SK-N-SH (cell line): Measurements from ENCODE around the gene COL28A1. TPM values are rescaled to one million over a fixed set of nuclear protein-coding genes. Genes with fewer than 3 reads are reported as not detected.

Experiments used
- CTCF ChIA-PET: fragments of 300-600, 350-600 bp; formaldehyde crosslinking; extraction: SDS; loops from one replicate; lab custom pipeline; 2021; lab: Yijun Ruan, JAX
- POLR2A ChIA-PET: fragments of 350-600 bp; sonication (Branson Sonifier 250); formaldehyde crosslinking; extraction: SDS; loops from one replicate; lab custom pipeline; 2020; ENCODE audit warnings: antibody characterized with exemption, inconsistent platforms; lab: Yijun Ruan, JAX
- DNase-seq: peaks from one replicate; pipeline ENCODE4 v3.0.0; 2012
- H2AFZ ChIP-seq: fragments of 200-600 bp; sonication (generic); 2 replicates; pipeline ENCODE4 v1.8.1; 2016; ENCODE audit warnings: antibody characterized with exemption, mild to moderate bottlenecking, low read depth
- H3F3A ChIP-seq: fragments of 200-600 bp; sonication (generic); replicated peaks from 2 replicates; pipeline ENCODE3; 2016; ENCODE audit warnings: antibody characterized with exemption, mild to moderate bottlenecking; ENCODE audit not compliant: insufficient read depth
- H3K27ac ChIP-seq, 2 experiments: fragments of 200-500 bp in 1 of 2; fragments of 200-600 bp in 1 of 2; sonication (Bioruptor generic) in 1 of 2; sonication (generic), shearing (Covaris generic) in 1 of 2; 2 replicates each; pipeline versions ENCODE4 v1.5.1 to v1.6.1; 2014 to 2016; ENCODE audit warnings: low read depth in 2 of 2, inconsistent platforms in 1 of 2, low read length in 1 of 2, mild to moderate bottlenecking in 1 of 2, mixed read lengths in 1 of 2
- H3K27me3 ChIP-seq: fragments of 200-600 bp; sonication (generic), shearing (Covaris generic); 2 replicates; pipeline ENCODE4 v1.6.1; 2016; ENCODE audit warnings: mixed run types; ENCODE audit not compliant: insufficient read depth
- H3K36me3 ChIP-seq, 2 experiments: fragments of 200-500 bp in 1 of 2; fragments of 200-600 bp in 1 of 2; sonication (Bioruptor generic) in 1 of 2; sonication (generic) in 1 of 2; replicated peaks in 1 of 2; 2 replicates each; pipeline versions ENCODE3 to v1.5.1; 2014 to 2016; ENCODE audit warnings: low read length in 1 of 2, mild to moderate bottlenecking in 1 of 2; ENCODE audit not compliant: insufficient read depth in 2 of 2, control insufficient read depth in 1 of 2
- H3K4me1 ChIP-seq, 2 experiments: fragments of 200-500 bp in 1 of 2; fragments of 200-600 bp in 1 of 2; sonication (Bioruptor generic) in 1 of 2; sonication (generic), shearing (Covaris generic) in 1 of 2; 2 replicates each; pipeline versions ENCODE4 v1.5.1 to v1.6.1; 2014 to 2016; ENCODE audit warnings: low read depth in 1 of 2, low read length in 1 of 2, mixed run types in 1 of 2; ENCODE audit not compliant: insufficient read depth in 2 of 2, control insufficient read depth in 1 of 2
- H3K4me2 ChIP-seq: fragments of 200-600 bp; sonication (generic), shearing (Covaris generic); 2 replicates; pipeline ENCODE4 v1.6.1; 2017; ENCODE audit warnings: mixed run types
- H3K4me3 ChIP-seq, 2 experiments: fragments of 200-500 bp in 1 of 2; fragments of 200-600 bp in 1 of 2; sonication (Bioruptor generic) in 1 of 2; sonication (generic), shearing (Covaris generic) in 1 of 2; 2 replicates each; pipeline versions ENCODE4 v1.5.1 to v1.8.1; 2014 to 2016; ENCODE audit warnings: low read depth in 2 of 2, inconsistent platforms in 1 of 2, low read length in 1 of 2, mild to moderate bottlenecking in 1 of 2, mixed read lengths in 1 of 2, moderate library complexity in 1 of 2
- H3K79me2 ChIP-seq: fragments of 200-600 bp; sonication (generic); 2 replicates; pipeline ENCODE4 v1.8.1; 2017; ENCODE audit warnings: mild to moderate bottlenecking; ENCODE audit not compliant: insufficient read depth
- H3K9ac ChIP-seq: fragments of 200-600 bp; sonication (generic); 2 replicates; pipeline ENCODE4 v1.6.1; 2017; ENCODE audit warnings: mixed run types
- H3K9me2 ChIP-seq: fragments of 200-600 bp; sonication (generic); 2 replicates; pipeline ENCODE4 v1.6.1; 2017; ENCODE audit warnings: mixed run types
- H3K9me3 ChIP-seq: fragments of 200-600 bp; sonication (generic); 2 replicates; pipeline ENCODE4 v1.6.1; 2017; ENCODE audit warnings: mixed run types, mild to moderate bottlenecking, moderate library complexity
- H4K20me1 ChIP-seq: fragments of 200-600 bp; sonication (generic); 2 replicates; pipeline ENCODE4 v1.6.1; 2017; ENCODE audit warnings: mild to moderate bottlenecking, mixed run types; ENCODE audit not compliant: insufficient read depth
- CHD2 ChIP-seq: fragments of 150-350 bp; IDR thresholded peaks from 2 replicates; pipeline ENCODE4 v1.6.1; 2018; ENCODE audit warnings: low read length; ENCODE audit not compliant: partially characterized antibody
- ELF1 ChIP-seq: IDR thresholded peaks from 2 replicates; pipeline ENCODE4 v1.4.0; 2012
- FOXJ3 ChIP-seq: sonication (generic); formaldehyde crosslinking; IDR thresholded peaks from 2 replicates; pipeline ENCODE4 v1.5.1; 2020; ENCODE audit warnings: mild to moderate bottlenecking, missing genetic modification reagents
- GABPA ChIP-seq: IDR thresholded peaks from 2 replicates; pipeline ENCODE4 v1.4.0; 2012; ENCODE audit warnings: low read depth, mild to moderate bottlenecking
- MEF2A ChIP-seq: IDR thresholded peaks from 2 replicates; pipeline ENCODE4 v1.4.0; 2012; ENCODE audit warnings: low read depth, borderline replicate concordance
- NFIC ChIP-seq: IDR thresholded peaks from 2 replicates; pipeline ENCODE4 v1.4.0; 2012; ENCODE audit warnings: borderline replicate concordance
- POLR2AphosphoS5 ChIP-seq: IDR thresholded peaks from 2 replicates; pipeline ENCODE4 v1.6.1; 2012; ENCODE audit warnings: low read depth, low read length
- RAD21 ChIP-seq: IDR thresholded peaks from 2 replicates; pipeline ENCODE4 v1.6.1; 2012; ENCODE audit warnings: mild to moderate bottlenecking, low read length
- RCOR1 ChIP-seq: fragments of 150-350 bp; IDR thresholded peaks from 2 replicates; pipeline ENCODE4 v1.6.1; 2017; ENCODE audit warnings: antibody characterized with exemption, low read length
- RXRA ChIP-seq: IDR thresholded peaks from 2 replicates; pipeline ENCODE4 v1.4.0; 2012; ENCODE audit warnings: low read depth, mild to moderate bottlenecking, borderline replicate concordance
- SIN3A ChIP-seq: IDR thresholded peaks from 2 replicates; pipeline ENCODE4 v1.6.1; 2012; ENCODE audit warnings: low read depth, mild to moderate bottlenecking, low read length, moderate library complexity, borderline replicate concordance
- SMC3 ChIP-seq: IDR thresholded peaks from 2 replicates; pipeline ENCODE4 v1.6.1; 2012; ENCODE audit warnings: low read depth, low read length, improper control_type of control experiment
- TCF12 ChIP-seq: IDR thresholded peaks from 2 replicates; pipeline ENCODE4 v1.4.0; 2012
- TEAD4 ChIP-seq: IDR thresholded peaks from 2 replicates; pipeline ENCODE4 v1.4.0; 2012; ENCODE audit warnings: mild to moderate bottlenecking, borderline replicate concordance; ENCODE audit not compliant: insufficient read depth
- WGBS: methylation state at CpG from one replicate; pipeline ENCODE4 v1.1.6; 2017; ENCODE audit warnings: low lambda C conversion rate; 5-methylcytosine and 5-hydroxymethylcytosine counted together
- polyA plus RNA-seq, 3 experiments: library from polyadenylated mRNA; depleted of rRNA; stranded (reverse); fragments of >200 nt; gene quantifications; 2 replicates each; pipeline ENCODE4 v1.2.3, GENCODE V29; 2012
- TF ChIP-seq, protein P1 (sequence below): IDR thresholded peaks from 2 replicates; pipeline ENCODE4 v1.4.0; 2012; ENCODE audit warnings: low read depth, borderline replicate concordance
- TF ChIP-seq, protein P2 (sequence below): IDR thresholded peaks from 2 replicates; pipeline ENCODE4 v1.6.1; 2012; ENCODE audit warnings: mild to moderate bottlenecking, low read depth, low read length, moderate library complexity
- TF ChIP-seq, protein P3 (sequence below): IDR thresholded peaks from 2 replicates; pipeline ENCODE4 v1.4.0; 2012; ENCODE audit warnings: low read depth, borderline replicate concordance

COL28A1 gene
- polyA plus RNA-seq, 1 of the 3 experiments (the other 2 are of a cell fraction), result not detected

DNA sequence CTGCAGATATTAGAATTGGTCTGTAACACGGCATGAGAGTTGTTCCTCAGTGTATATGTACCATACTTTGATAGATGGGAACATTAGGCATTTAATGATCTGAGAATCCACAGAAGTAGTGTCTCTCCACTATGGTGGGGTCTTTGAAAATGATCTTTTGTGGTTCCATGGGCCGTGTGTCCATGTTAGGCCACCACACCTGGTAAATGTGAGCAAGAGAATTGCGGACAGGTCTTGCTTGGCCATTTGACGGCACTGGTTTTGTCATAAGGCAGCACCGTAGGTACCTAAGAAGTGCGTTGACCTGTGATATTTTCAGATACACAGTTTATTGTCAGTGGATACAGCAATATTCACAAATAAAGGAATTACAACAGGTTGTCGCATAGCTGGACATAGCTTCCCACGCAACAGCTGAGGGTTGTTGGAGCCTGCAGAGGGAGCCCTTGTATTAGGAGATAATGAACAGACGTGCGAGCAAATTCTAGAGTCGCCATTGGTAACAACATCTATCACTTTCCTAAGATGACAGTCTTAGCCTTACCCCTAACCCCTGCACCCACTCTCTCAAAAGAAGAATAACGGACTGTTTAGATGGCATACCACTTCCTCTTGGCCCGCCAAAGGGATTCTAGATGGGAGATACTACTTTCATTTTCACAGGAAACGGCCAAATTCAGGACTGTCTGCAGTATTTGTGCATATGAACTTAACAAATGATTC, 111.4 kb downstream of the COL28A1 start (continued):
- TF ChIP-seq CHD2, result peak; percentile 35

DNA sequence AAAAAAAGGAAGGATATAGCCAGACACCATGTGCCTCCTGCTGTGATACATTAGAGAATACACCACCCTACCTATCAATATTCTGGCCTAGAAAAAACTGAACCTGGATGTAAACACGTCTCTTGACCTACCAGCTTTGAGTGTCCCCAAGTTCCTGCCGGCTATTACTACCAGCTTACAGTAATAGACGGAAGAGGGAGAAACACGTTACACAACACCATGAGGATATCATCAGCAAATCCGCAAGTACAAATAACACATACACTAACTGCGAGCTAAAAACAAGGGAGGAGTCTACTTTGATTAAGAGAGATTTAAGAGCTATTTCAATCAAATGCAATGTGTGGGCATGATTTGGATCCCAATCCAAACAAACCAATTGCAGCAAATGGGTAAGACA, 113.0 kb downstream of the COL28A1 start:
- CTCF ChIA-PET, result interaction anchor here (0.5 to 4.9 kb wide), 10 partner anchors 8 to 873 kb away, joined by 3 to 62 read pairs (median 19); partner anchors contain the start of gene COL28A1

More for the DNA sequence above, 113.0 kb downstream of the COL28A1 start:
- no peaks in the 10 kb centered on the region for H3K9me3 ChIP-seq
- H3K79me2 ChIP-seq, result no peaks in the 10 kb centered on the region
- no peak for DNase-seq
- H2AFZ ChIP-seq, result no peak overlapping the region
- H3K27ac ChIP-seq, result no peak overlapping the region
- no peaks in the 10 kb centered on the region for H3K9me2 ChIP-seq
- TF ChIP-seq TCF12 (no peak), TEAD4 (no peak), FOXJ3 (no peak), RXRA (no peak), POLR2AphosphoS5 (no peak), ELF1 (no peak), MEF2A (no peak), GABPA (no peak), NFIC (no peak), RAD21 (no peak), RCOR1 (no peak), SIN3A (no peak), SMC3 (no peak)
- TF ChIP-seq, protein P1, sequence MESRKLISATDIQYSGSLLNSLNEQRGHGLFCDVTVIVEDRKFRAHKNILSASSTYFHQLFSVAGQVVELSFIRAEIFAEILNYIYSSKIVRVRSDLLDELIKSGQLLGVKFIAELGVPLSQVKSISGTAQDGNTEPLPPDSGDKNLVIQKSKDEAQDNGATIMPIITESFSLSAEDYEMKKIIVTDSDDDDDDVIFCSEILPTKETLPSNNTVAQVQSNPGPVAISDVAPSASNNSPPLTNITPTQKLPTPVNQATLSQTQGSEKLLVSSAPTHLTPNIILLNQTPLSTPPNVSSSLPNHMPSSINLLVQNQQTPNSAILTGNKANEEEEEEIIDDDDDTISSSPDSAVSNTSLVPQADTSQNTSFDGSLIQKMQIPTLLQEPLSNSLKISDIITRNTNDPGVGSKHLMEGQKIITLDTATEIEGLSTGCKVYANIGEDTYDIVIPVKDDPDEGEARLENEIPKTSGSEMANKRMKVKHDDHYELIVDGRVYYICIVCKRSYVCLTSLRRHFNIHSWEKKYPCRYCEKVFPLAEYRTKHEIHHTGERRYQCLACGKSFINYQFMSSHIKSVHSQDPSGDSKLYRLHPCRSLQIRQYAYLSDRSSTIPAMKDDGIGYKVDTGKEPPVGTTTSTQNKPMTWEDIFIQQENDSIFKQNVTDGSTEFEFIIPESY, result no peak
- TF ChIP-seq, protein P2, sequence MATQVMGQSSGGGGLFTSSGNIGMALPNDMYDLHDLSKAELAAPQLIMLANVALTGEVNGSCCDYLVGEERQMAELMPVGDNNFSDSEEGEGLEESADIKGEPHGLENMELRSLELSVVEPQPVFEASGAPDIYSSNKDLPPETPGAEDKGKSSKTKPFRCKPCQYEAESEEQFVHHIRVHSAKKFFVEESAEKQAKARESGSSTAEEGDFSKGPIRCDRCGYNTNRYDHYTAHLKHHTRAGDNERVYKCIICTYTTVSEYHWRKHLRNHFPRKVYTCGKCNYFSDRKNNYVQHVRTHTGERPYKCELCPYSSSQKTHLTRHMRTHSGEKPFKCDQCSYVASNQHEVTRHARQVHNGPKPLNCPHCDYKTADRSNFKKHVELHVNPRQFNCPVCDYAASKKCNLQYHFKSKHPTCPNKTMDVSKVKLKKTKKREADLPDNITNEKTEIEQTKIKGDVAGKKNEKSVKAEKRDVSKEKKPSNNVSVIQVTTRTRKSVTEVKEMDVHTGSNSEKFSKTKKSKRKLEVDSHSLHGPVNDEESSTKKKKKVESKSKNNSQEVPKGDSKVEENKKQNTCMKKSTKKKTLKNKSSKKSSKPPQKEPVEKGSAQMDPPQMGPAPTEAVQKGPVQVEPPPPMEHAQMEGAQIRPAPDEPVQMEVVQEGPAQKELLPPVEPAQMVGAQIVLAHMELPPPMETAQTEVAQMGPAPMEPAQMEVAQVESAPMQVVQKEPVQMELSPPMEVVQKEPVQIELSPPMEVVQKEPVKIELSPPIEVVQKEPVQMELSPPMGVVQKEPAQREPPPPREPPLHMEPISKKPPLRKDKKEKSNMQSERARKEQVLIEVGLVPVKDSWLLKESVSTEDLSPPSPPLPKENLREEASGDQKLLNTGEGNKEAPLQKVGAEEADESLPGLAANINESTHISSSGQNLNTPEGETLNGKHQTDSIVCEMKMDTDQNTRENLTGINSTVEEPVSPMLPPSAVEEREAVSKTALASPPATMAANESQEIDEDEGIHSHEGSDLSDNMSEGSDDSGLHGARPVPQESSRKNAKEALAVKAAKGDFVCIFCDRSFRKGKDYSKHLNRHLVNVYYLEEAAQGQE, result no peak
- TF ChIP-seq, protein P3, sequence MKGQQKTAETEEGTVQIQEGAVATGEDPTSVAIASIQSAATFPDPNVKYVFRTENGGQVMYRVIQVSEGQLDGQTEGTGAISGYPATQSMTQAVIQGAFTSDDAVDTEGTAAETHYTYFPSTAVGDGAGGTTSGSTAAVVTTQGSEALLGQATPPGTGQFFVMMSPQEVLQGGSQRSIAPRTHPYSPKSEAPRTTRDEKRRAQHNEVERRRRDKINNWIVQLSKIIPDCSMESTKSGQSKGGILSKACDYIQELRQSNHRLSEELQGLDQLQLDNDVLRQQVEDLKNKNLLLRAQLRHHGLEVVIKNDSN, result no peak
- no peak overlapping the region for H3K4me3 ChIP-seq
- no peaks in the 10 kb centered on the region for H3K36me3 ChIP-seq
- WGBS, result 85% methylated on average over 6 of the region's 6 CpGs
- H3K9ac ChIP-seq, result no peak overlapping the region
- peaks cover 0 to 2% of the 10 kb centered on the region in 2 experiments; a peak in 2 of 4 replicates for H3K4me1 ChIP-seq
- H4K20me1 ChIP-seq, result no peaks in the 10 kb centered on the region
- no peak overlapping the region for H3K4me2 ChIP-seq
- H3K27me3 ChIP-seq, result no peaks in the 10 kb centered on the region
- POLR2A ChIA-PET, result interaction anchor here (0.7 to 0.8 kb wide), 2 partner anchors 83 to 241 kb away, joined by 3 to 4 read pairs; partner anchors contain the start of gene C1GALT1
- no peaks in the 10 kb centered on the region for H3F3A ChIP-seq
